Glutamatergic neuron (in vitro differentiated cells): ENCODE measurements around the gene RNF7. TPM values are rescaled to one million over a fixed set of nuclear protein-coding genes. Genes with fewer than 3 reads are reported as not detected.

ENCODE experiments used
- DNase-seq: peaks from one replicate; pipeline ENCODE4 v3.0.0; 2022
- H3K27ac Mint-ChIP-seq: one replicate; pipeline ENCODE4 v1.8.0; 2020; ENCODE audit warnings: mild to moderate bottlenecking, mixed read lengths, inconsistent platforms; ENCODE audit not compliant: unreplicated experiment
- H3K27me3 Mint-ChIP-seq: one replicate; pipeline ENCODE4 v1.8.0; 2020; ENCODE audit warnings: mild to moderate bottlenecking, moderate library complexity, mixed read lengths, inconsistent platforms; ENCODE audit not compliant: unreplicated experiment
- H3K36me3 Mint-ChIP-seq: one replicate; pipeline ENCODE4 v1.8.0; 2020; ENCODE audit warnings: mild to moderate bottlenecking, mixed read lengths, inconsistent platforms; ENCODE audit not compliant: unreplicated experiment
- H3K4me1 Mint-ChIP-seq: one replicate; pipeline ENCODE4 v1.8.0; 2020; ENCODE audit warnings: mild to moderate bottlenecking, low read depth, mixed read lengths, inconsistent platforms; ENCODE audit not compliant: unreplicated experiment
- H3K4me3 Mint-ChIP-seq: one replicate; pipeline ENCODE4 v1.8.0; 2020; ENCODE audit warnings: mild to moderate bottlenecking, mixed read lengths, inconsistent platforms; ENCODE audit not compliant: unreplicated experiment
- H3K9me3 Mint-ChIP-seq: one replicate; pipeline ENCODE4 v1.8.0; 2020; ENCODE audit warnings: mild to moderate bottlenecking, moderate library complexity, mixed read lengths, inconsistent platforms; ENCODE audit not compliant: unreplicated experiment
- CTCF ChIP-seq: fragments of 200-600 bp; sonication (generic); IDR thresholded peaks from one replicate; pipeline ENCODE4 v1.5.0; 2021; ENCODE audit not compliant: partially characterized antibody, unreplicated experiment
- total RNA-seq: library from RNA; stranded (reverse); fragmentation: NEBNext Ultra II Directional; extraction: Animal tissue kit (Norgen Biotek cat#: 25700); gene quantifications from one replicate; pipeline ENCODE4 v1.2.1, GENCODE V29; 2021; ENCODE audit not compliant: unreplicated experiment

The RNF7 gene
- total RNA-seq, 1 donor from 2014 or later = 95.0 TPM

- no peaks in the 10 kb centered on the region for H3K9me3 Mint-ChIP-seq
- H3K4me3 Mint-ChIP-seq = no peak overlapping the region
- H3K27ac Mint-ChIP-seq = no peak overlapping the region
- no peaks in the 10 kb centered on the region for H3K4me1 Mint-ChIP-seq
- DNase-seq = no peak
- TF ChIP-seq CTCF = no peak
- no peaks in the 10 kb centered on the region for H3K36me3 Mint-ChIP-seq
- no peaks in the 10 kb centered on the region for H3K27me3 Mint-ChIP-seq
Measured at GRCh38 chr3:141724186-141724585, 13.9 kb upstream of the RNF7 start.

GRCh38 chr3:141725036-141725435 is 13.1 kb upstream of the RNF7 start:
- DNase-seq = no peak
- TF ChIP-seq CTCF = no peak
- no peaks in the 10 kb centered on the region for H3K4me1 Mint-ChIP-seq
- H3K27me3 Mint-ChIP-seq = no peaks in the 10 kb centered on the region
- H3K36me3 Mint-ChIP-seq = no peaks in the 10 kb centered on the region
- no peak overlapping the region for H3K27ac Mint-ChIP-seq
- H3K4me3 Mint-ChIP-seq = no peak overlapping the region
- H3K9me3 Mint-ChIP-seq = no peaks in the 10 kb centered on the region

- no peak overlapping the region for H3K27ac Mint-ChIP-seq
- H3K27me3 Mint-ChIP-seq = no peaks in the 10 kb centered on the region
- DNase-seq = no peak
- no peak overlapping the region for H3K4me3 Mint-ChIP-seq
- H3K4me1 Mint-ChIP-seq = no peaks in the 10 kb centered on the region
- no peaks in the 10 kb centered on the region for H3K36me3 Mint-ChIP-seq
- TF ChIP-seq CTCF = no peak
- H3K9me3 Mint-ChIP-seq = no peaks in the 10 kb centered on the region
Measured at GRCh38 chr3:141726483-141726882, 11.6 kb upstream of the RNF7 start.

GRCh38 chr3:141728355-141728892 is 9.7 kb upstream of the RNF7 start:
- H3K27ac Mint-ChIP-seq = no peak overlapping the region
- no peaks in the 10 kb centered on the region for H3K4me1 Mint-ChIP-seq
- TF ChIP-seq CTCF = no peak
- H3K9me3 Mint-ChIP-seq = no peaks in the 10 kb centered on the region
- no peaks in the 10 kb centered on the region for H3K36me3 Mint-ChIP-seq
- H3K27me3 Mint-ChIP-seq = no peaks in the 10 kb centered on the region
- H3K4me3 Mint-ChIP-seq = no peak overlapping the region
- no peak for DNase-seq

GRCh38 chr3:141729240-141729639 is 8.9 kb upstream of the RNF7 start:
- no peak for TF ChIP-seq CTCF
- Mint-ChIP-seq H3K9me3 (no peaks in the 10 kb centered on the region), H3K27ac (no peak overlapping the region), H3K36me3 (no peaks in the 10 kb centered on the region), H3K4me3 (no peak overlapping the region), H3K4me1 (no peaks in the 10 kb centered on the region), H3K27me3 (no peaks in the 10 kb centered on the region)
- no peak for DNase-seq
